OCI-LY3 (cell line): ENCODE data around the gene ADAMTS6.
A peak's percentile ranks its signal among the peaks of the same experiment; 100 is the strongest.

Experiments used
- H2AFZ ChIP-seq: fragments of 200-600, 300-600 bp; shearing (Covaris generic); 2 replicates; pipeline ENCODE4 v1.6.0; 2014; ENCODE audit warnings: antibody characterized with exemption, low read depth, low read length
- H3K27ac ChIP-seq: fragments of 200-600, 300-600 bp; sonication (generic); 2 replicates; pipeline ENCODE4 v1.5.1; 2014; ENCODE audit warnings: mild to moderate bottlenecking, low read length, moderate library complexity, mixed read lengths
- H3K27me3 ChIP-seq: fragments of 200-600, 300-600 bp; sonication (generic); 2 replicates; pipeline ENCODE4 v1.6.1; 2014; ENCODE audit warnings: low read depth, low read length, mixed read lengths
- H3K36me3 ChIP-seq: fragments of 200-600, 300-600 bp; sonication (generic); replicated peaks from 2 replicates; pipeline ENCODE3; 2014; ENCODE audit warnings: low read depth, low read length, mixed read lengths
- H3K4me1 ChIP-seq: fragments of 300-600, 200-600 bp; sonication (generic); 2 replicates; pipeline ENCODE4 v1.6.1; 2014; ENCODE audit warnings: low read length, mixed read lengths
- H3K4me2 ChIP-seq: fragments of 200-600, 300-600 bp; sonication (generic); 2 replicates; pipeline ENCODE4 v1.6.1; 2014; ENCODE audit warnings: low read length, mixed read lengths
- H3K4me3 ChIP-seq: fragments of 300-600, 200-600 bp; sonication (generic); 2 replicates; pipeline ENCODE4 v1.5.1; 2014; ENCODE audit warnings: antibody characterized with exemption, mild to moderate bottlenecking, low read length, moderate library complexity
- H3K79me2 ChIP-seq: fragments of 300-600, 200-600 bp; shearing (Covaris generic); 2 replicates; pipeline ENCODE4 v1.6.1; 2014; ENCODE audit warnings: mild to moderate bottlenecking, low read length, mixed read lengths
- H3K9ac ChIP-seq: fragments of 300-600, 200-600 bp; shearing (Covaris generic); 2 replicates; pipeline ENCODE4 v1.6.0; 2014; ENCODE audit warnings: mild to moderate bottlenecking, low read length, moderate library complexity
- H3K9me3 ChIP-seq: fragments of 200-600, 300-600 bp; shearing (Covaris generic); 2 replicates; pipeline ENCODE4 v1.6.1; 2014; ENCODE audit warnings: low read length, mixed read lengths; ENCODE audit not compliant: insufficient read depth
- H4K20me1 ChIP-seq: fragments of 200-600, 300-600 bp; sonication (generic); 2 replicates; pipeline ENCODE4 v1.6.1; 2016; ENCODE audit warnings: low read length, mixed read lengths; ENCODE audit not compliant: insufficient read depth
- EZH2phosphoT487 ChIP-seq: fragments of 200-600 bp; shearing (Covaris generic); IDR thresholded peaks from 2 replicates; pipeline ENCODE4 v1.6.1; 2018; ENCODE audit warnings: antibody characterized with exemption, mixed run types, low read depth
- TF ChIP-seq, protein P1 (sequence below): fragments of 200-600, 300-600 bp; sonication (generic); IDR thresholded peaks from 2 replicates; pipeline ENCODE4 v1.5.1; 2014; ENCODE audit warnings: antibody characterized with exemption, low read length, low read depth

The ADAMTS6 gene

DNA sequence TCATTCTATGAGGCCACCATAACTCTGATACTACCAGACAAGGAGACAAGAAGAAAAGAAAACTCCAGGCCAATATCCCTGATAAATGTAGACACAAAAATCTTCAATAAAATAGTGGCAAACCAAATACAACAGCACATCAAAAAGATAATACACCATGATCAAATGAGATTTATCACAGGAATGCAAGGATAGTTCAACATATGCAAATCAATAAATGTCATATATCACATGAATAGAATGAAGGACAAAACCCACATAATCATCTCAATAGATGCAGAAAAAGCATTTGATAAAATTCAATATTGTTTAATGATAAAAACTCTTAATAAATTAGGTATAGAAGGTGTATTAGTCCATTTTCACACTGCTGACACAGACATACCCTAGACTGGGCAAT lies 139.9 kb downstream of the ADAMTS6 start:
- Histone ChIP-seq H3K27ac (no peak overlapping the region), H3K79me2 (no peaks in the 10 kb centered on the region), H3K27me3 (no peaks in the 10 kb centered on the region), H3K4me3 (no peak overlapping the region), H3K36me3 (no peaks in the 10 kb centered on the region), H3K4me1 (no peaks in the 10 kb centered on the region), H2AFZ (no peak overlapping the region), H3K9me3 (no peaks in the 10 kb centered on the region), H3K4me2 (no peak overlapping the region), H4K20me1 (no peaks in the 10 kb centered on the region), H3K9ac (no peak overlapping the region)
- TF ChIP-seq, protein P1, sequence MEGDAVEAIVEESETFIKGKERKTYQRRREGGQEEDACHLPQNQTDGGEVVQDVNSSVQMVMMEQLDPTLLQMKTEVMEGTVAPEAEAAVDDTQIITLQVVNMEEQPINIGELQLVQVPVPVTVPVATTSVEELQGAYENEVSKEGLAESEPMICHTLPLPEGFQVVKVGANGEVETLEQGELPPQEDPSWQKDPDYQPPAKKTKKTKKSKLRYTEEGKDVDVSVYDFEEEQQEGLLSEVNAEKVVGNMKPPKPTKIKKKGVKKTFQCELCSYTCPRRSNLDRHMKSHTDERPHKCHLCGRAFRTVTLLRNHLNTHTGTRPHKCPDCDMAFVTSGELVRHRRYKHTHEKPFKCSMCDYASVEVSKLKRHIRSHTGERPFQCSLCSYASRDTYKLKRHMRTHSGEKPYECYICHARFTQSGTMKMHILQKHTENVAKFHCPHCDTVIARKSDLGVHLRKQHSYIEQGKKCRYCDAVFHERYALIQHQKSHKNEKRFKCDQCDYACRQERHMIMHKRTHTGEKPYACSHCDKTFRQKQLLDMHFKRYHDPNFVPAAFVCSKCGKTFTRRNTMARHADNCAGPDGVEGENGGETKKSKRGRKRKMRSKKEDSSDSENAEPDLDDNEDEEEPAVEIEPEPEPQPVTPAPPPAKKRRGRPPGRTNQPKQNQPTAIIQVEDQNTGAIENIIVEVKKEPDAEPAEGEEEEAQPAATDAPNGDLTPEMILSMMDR, result no peak
- TF ChIP-seq EZH2phosphoT487, result no peak

DNA sequence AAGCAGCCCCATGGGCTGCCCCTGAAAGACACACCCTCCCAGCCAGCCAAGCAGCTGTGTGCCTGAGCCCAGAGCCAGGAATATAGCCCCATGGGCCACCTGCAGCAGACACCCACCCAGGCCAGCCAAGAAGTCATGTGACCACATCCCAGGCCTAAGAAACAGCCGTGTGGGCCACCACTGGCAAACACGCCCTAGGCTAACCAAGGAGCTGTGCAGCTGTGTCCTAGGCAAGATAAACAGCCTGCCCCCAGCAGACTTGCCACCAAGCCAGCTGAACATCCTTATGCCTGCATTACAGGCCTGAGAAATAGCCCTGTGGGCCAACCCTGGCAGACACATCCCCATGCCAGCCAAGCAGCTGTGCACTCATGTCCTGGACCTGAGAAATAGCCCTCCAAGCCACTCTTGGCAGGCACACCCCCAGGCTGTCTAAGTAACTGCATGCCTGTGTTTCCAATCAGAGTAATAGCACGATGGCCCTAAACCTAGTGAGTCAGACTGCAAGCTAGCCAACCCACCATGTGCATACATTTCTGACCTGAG lies 143.0 kb downstream of the ADAMTS6 start:
- no peak overlapping the region for H2AFZ ChIP-seq

DNA sequence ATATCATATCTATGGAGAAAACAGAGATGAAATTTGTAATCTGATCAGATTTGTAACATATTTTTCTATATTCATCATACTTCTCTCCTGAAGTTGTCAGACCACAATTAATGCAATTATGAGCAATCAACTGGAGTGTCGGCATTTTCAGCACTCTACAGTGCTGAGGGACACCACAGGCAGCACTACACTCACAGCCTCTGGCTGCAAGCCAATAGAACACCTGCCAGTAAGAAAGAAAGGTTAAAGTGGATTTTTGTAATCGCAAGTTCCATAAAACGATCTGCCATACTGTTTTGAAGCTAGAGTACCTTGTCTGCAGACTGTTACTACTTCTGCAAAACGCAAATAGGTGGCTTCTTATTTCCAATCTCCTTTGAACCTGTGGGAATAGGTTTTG lies 147.6 kb downstream of the ADAMTS6 start:
- Histone ChIP-seq H3K4me2 (0 out of 2 replicates have a peak overlapping the region, but pooled peaks have one; percentile 14), H3K27me3 (no peaks in the 10 kb centered on the region), H4K20me1 (no peaks in the 10 kb centered on the region), H3K36me3 (no peaks in the 10 kb centered on the region), H3K4me1 (no peaks in the 10 kb centered on the region), H3K9ac (no peak overlapping the region), H3K79me2 (no peaks in the 10 kb centered on the region), H3K9me3 (no peaks in the 10 kb centered on the region), H3K27ac (no peak overlapping the region), H2AFZ (no peak overlapping the region), H3K4me3 (no peak overlapping the region)
- TF ChIP-seq, protein P1, result no peak
- TF ChIP-seq EZH2phosphoT487, result no peak

More for the DNA sequence above, 143.0 kb downstream of the ADAMTS6 start:
- Histone ChIP-seq H3K36me3 (no peaks in the 10 kb centered on the region), H3K9me3 (no peaks in the 10 kb centered on the region), H3K4me1 (no peaks in the 10 kb centered on the region), H4K20me1 (no peaks in the 10 kb centered on the region), H3K27ac (no peak overlapping the region), H3K9ac (no peak overlapping the region), H3K4me2 (no peak overlapping the region), H3K79me2 (no peaks in the 10 kb centered on the region), H3K27me3 (no peaks in the 10 kb centered on the region), H3K4me3 (no peak overlapping the region)
- TF ChIP-seq, protein P1, result no peak
- no peak for TF ChIP-seq EZH2phosphoT487

DNA sequence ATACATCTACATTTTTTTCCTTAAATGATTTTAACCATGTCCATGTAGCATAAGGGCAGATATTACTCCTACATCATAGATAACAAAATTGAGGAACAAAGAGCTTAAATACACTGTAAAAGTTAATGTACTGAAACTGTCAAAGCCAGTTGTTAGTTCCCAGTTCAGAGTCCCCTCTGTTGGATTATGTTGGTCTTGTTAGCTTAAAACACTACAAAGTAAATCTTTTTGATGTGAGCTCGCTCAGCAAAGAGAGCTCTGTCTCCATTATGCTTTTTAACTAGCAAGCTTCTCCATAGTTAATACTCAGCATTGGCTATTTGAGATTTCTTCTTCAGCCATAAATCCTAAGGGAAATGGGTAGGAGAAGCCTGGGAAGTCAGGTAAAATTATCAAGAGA lies 149.1 kb downstream of the ADAMTS6 start:
- Histone ChIP-seq H3K9me3 (no peaks in the 10 kb centered on the region), H3K36me3 (no peaks in the 10 kb centered on the region), H3K27me3 (no peaks in the 10 kb centered on the region), H2AFZ (no peak overlapping the region), H3K4me2 (no peak overlapping the region), H3K79me2 (no peaks in the 10 kb centered on the region), H3K27ac (no peak overlapping the region), H3K4me1 (no peaks in the 10 kb centered on the region), H4K20me1 (no peaks in the 10 kb centered on the region), H3K4me3 (no peak overlapping the region), H3K9ac (no peak overlapping the region)
- no peak for TF ChIP-seq EZH2phosphoT487
- TF ChIP-seq, protein P1, result no peak
